DOHH2 (cell line): ENCODE results near the gene IVL.

Experiments used
- H3F3A ChIP-seq: fragments of 200-600 bp; sonication (generic), shearing (Covaris generic); 2 replicates; pipeline ENCODE4 v1.6.0; 2016; ENCODE audit warnings: antibody characterized with exemption, mild to moderate bottlenecking; ENCODE audit not compliant: control insufficient read depth, insufficient read depth
- H3K27ac ChIP-seq: fragments of 200-600 bp; sonication (generic); 2 replicates; pipeline ENCODE4 v1.5.1; 2014; ENCODE audit warnings: low read depth, mild to moderate bottlenecking, low read length, moderate library complexity
- H3K27me3 ChIP-seq: fragments of 200-600 bp; sonication (generic); 2 replicates; pipeline ENCODE4 v1.6.1; 2014; ENCODE audit warnings: mild to moderate bottlenecking, low read length, mixed read lengths; ENCODE audit not compliant: control insufficient read depth
- H3K36me3 ChIP-seq: fragments of 200-600 bp; sonication (generic); 2 replicates; pipeline ENCODE4 v1.6.1; 2014; ENCODE audit warnings: mild to moderate bottlenecking, low read length, moderate library complexity, mixed read lengths; ENCODE audit not compliant: control insufficient read depth
- H3K4me1 ChIP-seq: fragments of 200-600 bp; sonication (generic); 2 replicates; pipeline ENCODE4 v1.6.1; 2014; ENCODE audit warnings: mild to moderate bottlenecking, low read length, mixed read lengths; ENCODE audit not compliant: control insufficient read depth
- H3K4me2 ChIP-seq: fragments of 200-600 bp; sonication (generic); 2 replicates; pipeline ENCODE4 v1.6.0; 2014; ENCODE audit warnings: mild to moderate bottlenecking, low read length, moderate library complexity
- H3K4me3 ChIP-seq: fragments of 200-600 bp; sonication (generic); 2 replicates; pipeline ENCODE4 v1.5.1; 2014; ENCODE audit warnings: mild to moderate bottlenecking, low read length, mixed read lengths
- H3K79me2 ChIP-seq: fragments of 200-600 bp; sonication (generic); 2 replicates; pipeline ENCODE4 v1.6.1; 2014; ENCODE audit warnings: mild to moderate bottlenecking, low read length, mixed read lengths; ENCODE audit not compliant: control insufficient read depth
- H3K9me2 ChIP-seq: fragments of 200-600 bp; sonication (generic); replicated peaks from 2 replicates; pipeline ENCODE4 v1.6.1; 2014; ENCODE audit warnings: mild to moderate bottlenecking, low read length, mixed read lengths; ENCODE audit not compliant: control insufficient read depth
- H3K9me3 ChIP-seq: fragments of 200-600 bp; sonication (generic); 2 replicates; pipeline ENCODE4 v1.6.1; 2014; ENCODE audit warnings: antibody characterized with exemption, low read length, mixed read lengths; ENCODE audit not compliant: control insufficient read depth, insufficient read depth
- H4K20me1 ChIP-seq: fragments of 200-600 bp; sonication (generic); 2 replicates; pipeline ENCODE4 v1.6.0; 2014; ENCODE audit warnings: low read depth, mild to moderate bottlenecking, antibody characterized with exemption, low read length, moderate library complexity; ENCODE audit not compliant: control insufficient read depth, insufficient read depth
- EZH2phosphoT487 ChIP-seq: fragments of 200-600 bp; sonication (generic); IDR thresholded peaks from 2 replicates; pipeline ENCODE4 v1.6.1; 2017; ENCODE audit warnings: borderline replicate concordance, mild to moderate bottlenecking, antibody characterized with exemption, low read length, moderate library complexity, mixed read lengths
- TF ChIP-seq, protein P1 (sequence below): fragments of 200-600 bp; sonication (generic); IDR thresholded peaks from one replicate; pipeline ENCODE4 v1.5.1; 2014; ENCODE audit warnings: antibody characterized with exemption, mild to moderate bottlenecking, low read depth, low read length; ENCODE audit not compliant: poor library complexity, severe bottlenecking

IVL gene

DNA sequence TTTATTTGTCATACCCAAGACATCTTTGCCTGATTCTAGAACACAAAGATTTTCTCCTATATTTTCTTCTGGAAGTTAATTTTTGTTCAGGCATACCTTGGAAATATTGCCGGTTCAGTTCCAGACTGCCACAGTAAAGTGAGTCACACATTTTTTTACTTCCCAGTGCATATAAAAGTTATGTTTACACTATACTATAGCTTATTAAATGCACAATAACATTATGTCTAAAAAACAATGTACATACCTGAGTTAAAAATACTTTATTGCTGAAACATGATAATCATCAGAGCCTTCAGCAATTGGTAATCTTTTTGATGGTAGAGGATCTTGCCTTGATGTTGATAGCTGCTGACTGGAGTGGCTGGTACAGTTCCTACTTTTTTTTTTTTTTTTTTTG lies 20.2 kb upstream of the IVL start:
- Histone ChIP-seq H3F3A (no peaks in the 10 kb centered on the region), H3K4me3 (no peak overlapping the region), H3K9me2 (no peaks in the 10 kb centered on the region), H3K27ac (no peak overlapping the region), H3K4me1 (no peaks in the 10 kb centered on the region), H4K20me1 (no peaks in the 10 kb centered on the region), H3K9me3 (no peaks in the 10 kb centered on the region), H3K36me3 (no peaks in the 10 kb centered on the region), H3K79me2 (no peaks in the 10 kb centered on the region), H3K4me2 (no peak overlapping the region), H3K27me3 (peaks cover 5% of the 10 kb centered on the region; the same call in 1 of the 2 replicates)
- no peak for TF ChIP-seq EZH2phosphoT487
- TF ChIP-seq, protein P1, sequence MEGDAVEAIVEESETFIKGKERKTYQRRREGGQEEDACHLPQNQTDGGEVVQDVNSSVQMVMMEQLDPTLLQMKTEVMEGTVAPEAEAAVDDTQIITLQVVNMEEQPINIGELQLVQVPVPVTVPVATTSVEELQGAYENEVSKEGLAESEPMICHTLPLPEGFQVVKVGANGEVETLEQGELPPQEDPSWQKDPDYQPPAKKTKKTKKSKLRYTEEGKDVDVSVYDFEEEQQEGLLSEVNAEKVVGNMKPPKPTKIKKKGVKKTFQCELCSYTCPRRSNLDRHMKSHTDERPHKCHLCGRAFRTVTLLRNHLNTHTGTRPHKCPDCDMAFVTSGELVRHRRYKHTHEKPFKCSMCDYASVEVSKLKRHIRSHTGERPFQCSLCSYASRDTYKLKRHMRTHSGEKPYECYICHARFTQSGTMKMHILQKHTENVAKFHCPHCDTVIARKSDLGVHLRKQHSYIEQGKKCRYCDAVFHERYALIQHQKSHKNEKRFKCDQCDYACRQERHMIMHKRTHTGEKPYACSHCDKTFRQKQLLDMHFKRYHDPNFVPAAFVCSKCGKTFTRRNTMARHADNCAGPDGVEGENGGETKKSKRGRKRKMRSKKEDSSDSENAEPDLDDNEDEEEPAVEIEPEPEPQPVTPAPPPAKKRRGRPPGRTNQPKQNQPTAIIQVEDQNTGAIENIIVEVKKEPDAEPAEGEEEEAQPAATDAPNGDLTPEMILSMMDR, result no peak

GRCh38 chr1:152899027-152899426 lies 9.3 kb upstream of the IVL start:
- Histone ChIP-seq H4K20me1 (no peaks in the 10 kb centered on the region), H3K27me3 (peaks cover 15% of the 10 kb centered on the region), H3K36me3 (no peaks in the 10 kb centered on the region), H3K4me3 (no peak overlapping the region), H3K4me2 (no peak overlapping the region), H3K9me2 (no peaks in the 10 kb centered on the region), H3K79me2 (no peaks in the 10 kb centered on the region), H3K9me3 (no peaks in the 10 kb centered on the region), H3F3A (no peaks in the 10 kb centered on the region), H3K4me1 (no peaks in the 10 kb centered on the region), H3K27ac (no peak overlapping the region)
- TF ChIP-seq, protein P1, result no peak
- no peak for TF ChIP-seq EZH2phosphoT487

DNA sequence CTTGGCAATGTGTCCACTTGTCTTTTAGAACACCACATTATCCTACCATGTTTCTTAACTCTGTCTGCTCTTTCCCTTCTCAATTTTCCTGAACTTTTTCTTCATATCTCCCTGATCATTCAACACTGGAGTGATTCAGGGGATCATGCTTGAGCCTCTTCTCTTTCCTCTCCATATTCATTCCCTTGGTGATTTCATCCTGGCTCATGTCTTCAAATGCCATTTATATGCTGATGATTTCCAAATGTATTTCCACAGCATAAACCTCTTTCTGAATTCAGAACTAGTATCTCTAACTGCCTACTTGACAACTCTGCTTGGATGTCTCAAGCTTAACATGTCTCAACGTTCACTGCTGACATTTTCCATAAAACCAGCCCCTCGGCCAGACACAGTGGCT lies 8.5 kb upstream of the IVL start:
- H3K27me3 ChIP-seq, result peaks cover 14% of the 10 kb centered on the region
- H3K4me3 ChIP-seq, result no peak overlapping the region
- H3K79me2 ChIP-seq, result no peaks in the 10 kb centered on the region
- no peak overlapping the region for H3K27ac ChIP-seq
- H3K36me3 ChIP-seq, result no peaks in the 10 kb centered on the region
- H3K9me3 ChIP-seq, result no peaks in the 10 kb centered on the region
- no peaks in the 10 kb centered on the region for H3F3A ChIP-seq
- H4K20me1 ChIP-seq, result no peaks in the 10 kb centered on the region
- no peak overlapping the region for H3K4me2 ChIP-seq
- H3K4me1 ChIP-seq, result no peaks in the 10 kb centered on the region
- TF ChIP-seq, protein P1, result no peak
- TF ChIP-seq EZH2phosphoT487, result no peak
- H3K9me2 ChIP-seq, result no peaks in the 10 kb centered on the region

DNA sequence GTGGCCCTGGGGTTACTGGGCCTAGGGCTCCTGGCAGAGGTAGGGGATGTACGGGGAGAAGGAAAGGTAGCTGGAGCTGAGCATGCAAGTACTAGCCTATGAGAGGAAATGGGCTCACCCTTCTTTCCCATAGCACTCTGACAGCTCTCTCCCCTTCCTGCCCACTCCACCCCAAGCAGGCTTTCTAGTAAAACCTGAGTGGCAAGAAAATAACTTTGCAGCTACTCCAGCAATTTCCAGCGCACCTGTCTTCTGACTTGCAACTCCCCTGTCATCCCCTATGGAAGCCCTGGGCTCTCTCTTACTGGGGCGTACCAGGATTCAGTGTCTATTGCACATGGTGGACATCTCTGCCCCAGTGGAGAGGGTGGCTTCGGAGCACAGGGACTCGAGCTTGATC lies 6.7 kb upstream of the IVL start:
- no peaks in the 10 kb centered on the region for H4K20me1 ChIP-seq
- no peak overlapping the region for H3K27ac ChIP-seq
- H3K79me2 ChIP-seq, result no peaks in the 10 kb centered on the region
- no peak overlapping the region for H3K4me2 ChIP-seq
- no peaks in the 10 kb centered on the region for H3K9me2 ChIP-seq
- no peaks in the 10 kb centered on the region for H3K36me3 ChIP-seq
- no peak for TF ChIP-seq EZH2phosphoT487
- TF ChIP-seq, protein P1, result no peak
- no peaks in the 10 kb centered on the region for H3K4me1 ChIP-seq
- H3K4me3 ChIP-seq, result no peak overlapping the region
- no peaks in the 10 kb centered on the region for H3F3A ChIP-seq
- H3K9me3 ChIP-seq, result no peaks in the 10 kb centered on the region
- H3K27me3 ChIP-seq, result peaks cover 2% of the 10 kb centered on the region; the same call in 1 of the 2 replicates
